COR-L47 (cell line): ENCODE data around the gene IVD.

Source experiments
- DNase-seq: peaks from one replicate; lab custom pipeline; 2025; lab: John Stamatoyannopoulos, UW

The IVD gene

DNA sequence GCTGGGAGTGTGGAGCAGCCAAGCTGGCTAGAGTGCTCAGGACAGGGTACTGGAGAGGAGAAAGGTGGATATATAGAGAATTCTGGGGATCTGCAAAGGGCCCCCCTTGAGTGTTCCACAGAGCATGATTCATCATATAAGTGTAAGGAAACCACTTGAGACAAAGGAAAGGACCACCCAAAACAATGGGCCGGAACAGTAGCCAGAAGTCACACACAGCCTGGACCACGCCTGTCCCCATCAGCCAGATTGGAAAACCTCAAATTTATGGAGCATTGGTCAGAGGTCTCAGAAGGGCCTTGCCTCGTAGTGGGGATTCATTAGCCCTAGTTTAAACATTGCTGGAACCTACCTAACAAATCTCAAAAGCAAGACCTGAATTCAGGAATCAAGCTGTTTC is 28.0 kb upstream of the IVD start:
- DNase-seq, result no peak

DNA sequence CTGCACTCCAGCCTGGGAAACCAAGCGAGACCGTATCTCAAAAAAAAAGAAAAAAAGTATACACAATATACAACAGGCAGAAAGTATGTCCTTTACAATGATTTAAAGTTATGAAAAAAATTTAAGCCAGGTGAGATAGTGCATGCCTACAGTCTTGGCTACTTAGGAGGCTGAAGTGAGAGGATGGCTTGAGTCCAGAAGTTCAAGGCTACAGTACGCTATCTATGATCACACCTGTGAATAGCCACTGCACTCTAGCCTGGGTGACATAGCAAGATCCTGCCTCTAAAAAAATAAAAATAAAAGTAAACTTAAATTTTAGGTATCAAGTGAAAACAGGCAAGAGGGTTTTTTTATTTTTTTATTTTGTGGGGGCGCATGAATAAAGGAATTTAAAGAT is 26.2 kb upstream of the IVD start:
- DNase-seq, result no peak

- no peak for DNase-seq
These were observed 25.7 kb upstream of the IVD start for GRCh38 chr15:40379853-40380252.

GRCh38 chr15:40380636-40381035 is 25.0 kb upstream of the IVD start:
- no peak for DNase-seq

DNA sequence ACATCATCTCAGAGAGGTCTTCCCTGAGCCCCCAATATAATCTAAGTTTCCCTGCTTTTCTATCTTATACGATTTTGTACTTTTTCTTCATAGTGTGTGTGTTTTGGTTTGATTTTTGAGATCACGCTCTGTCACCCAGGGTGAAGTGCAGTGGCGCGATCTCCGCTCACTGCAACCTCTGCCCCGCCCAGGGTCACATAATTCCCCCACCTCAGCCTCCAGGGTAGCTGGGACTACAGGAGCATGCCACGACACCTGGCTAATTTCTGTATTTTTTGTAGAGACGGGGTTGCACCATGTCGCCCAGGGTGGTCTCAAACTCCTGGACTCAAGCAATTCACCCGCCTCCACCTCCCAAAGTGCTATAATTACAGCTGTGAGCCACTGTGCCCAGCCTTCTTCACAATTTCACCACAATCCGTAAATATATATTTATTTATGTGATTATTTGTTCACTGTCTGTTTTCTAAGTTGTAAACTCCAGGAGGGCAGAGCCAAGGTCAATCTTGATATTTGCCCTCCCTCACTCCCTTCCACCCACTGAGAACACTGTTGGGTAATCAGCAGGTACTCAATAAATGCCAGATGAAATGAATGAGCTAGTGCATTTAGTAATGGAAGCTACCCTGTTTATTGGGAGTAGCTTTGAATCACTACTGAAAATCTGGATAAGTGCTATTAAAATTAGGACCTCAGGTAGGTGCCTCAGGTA is 23.6 kb upstream of the IVD start:
- no peak for DNase-seq

- DNase-seq, result peak; percentile 92
These were observed 22.8 kb upstream of the IVD start, which contains the start of gene KNSTRN for GRCh38 chr15:40382580-40383456. TSS of gene KNSTRN (plus strand) at chr15:40382721. CDS start at chr15:40382836, 115 bp downstream.

DNA sequence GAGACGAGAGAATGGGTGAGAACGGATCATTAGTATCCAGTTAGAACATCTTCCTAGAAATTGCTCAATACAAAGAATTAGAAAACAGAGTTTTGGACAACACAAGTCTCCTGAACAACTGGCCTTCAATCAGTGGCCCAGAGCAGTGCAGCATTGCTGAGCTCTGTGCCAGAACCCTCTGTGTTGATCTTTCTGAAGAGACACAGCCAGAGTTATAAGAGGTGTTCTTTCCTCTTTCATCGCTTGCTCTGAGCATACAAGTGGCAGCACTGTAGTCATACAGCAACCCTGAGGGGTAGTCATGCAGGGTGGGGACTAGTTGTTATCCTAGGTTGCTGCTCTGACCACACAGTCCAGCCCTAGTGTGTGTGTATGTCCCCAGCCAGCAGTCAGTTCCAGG is 19.1 kb upstream of the IVD start:
- no peak for DNase-seq

DNA sequence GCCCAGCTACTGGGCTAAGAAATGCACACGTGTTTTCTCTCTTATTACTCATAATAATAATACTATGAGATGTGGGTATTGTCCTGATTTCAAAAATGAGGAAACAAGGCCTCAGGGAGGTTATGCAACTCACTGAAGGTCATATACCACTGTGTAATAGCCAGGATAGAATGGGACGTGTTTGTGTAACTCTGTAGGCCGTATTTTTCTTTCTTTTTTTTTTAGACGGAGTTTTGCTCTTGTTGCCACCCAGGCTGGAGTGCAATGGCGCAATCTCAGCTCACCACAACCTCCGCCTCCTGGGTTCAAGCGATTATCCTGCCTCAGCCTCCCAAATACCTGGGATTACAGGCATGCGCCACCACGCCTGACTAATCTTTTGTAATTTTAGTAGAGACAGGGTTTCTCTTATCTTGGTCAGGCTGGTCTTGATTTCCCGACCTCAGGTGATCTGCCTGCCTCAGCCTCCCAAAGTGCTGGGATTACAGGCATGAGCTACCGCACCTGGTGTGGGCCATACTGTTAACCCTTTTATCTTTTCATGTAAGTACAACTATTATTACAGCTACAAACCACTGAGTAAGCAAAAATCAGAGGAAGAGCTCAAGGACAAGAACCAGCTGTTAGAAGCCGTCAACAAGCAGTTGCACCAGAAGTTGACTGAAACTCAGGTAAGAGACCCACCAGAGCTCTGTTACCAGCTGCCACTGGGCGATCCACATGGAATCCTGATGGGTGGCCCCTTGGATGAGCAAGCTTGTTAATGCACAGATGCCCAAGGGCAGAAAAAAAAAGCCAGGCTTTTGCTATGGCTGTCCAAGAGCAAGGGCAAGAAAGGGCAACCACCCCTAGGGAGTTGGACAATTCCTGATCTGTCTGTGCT is 16.4 kb upstream of the IVD start:
- DNase-seq, result no peak

DNA sequence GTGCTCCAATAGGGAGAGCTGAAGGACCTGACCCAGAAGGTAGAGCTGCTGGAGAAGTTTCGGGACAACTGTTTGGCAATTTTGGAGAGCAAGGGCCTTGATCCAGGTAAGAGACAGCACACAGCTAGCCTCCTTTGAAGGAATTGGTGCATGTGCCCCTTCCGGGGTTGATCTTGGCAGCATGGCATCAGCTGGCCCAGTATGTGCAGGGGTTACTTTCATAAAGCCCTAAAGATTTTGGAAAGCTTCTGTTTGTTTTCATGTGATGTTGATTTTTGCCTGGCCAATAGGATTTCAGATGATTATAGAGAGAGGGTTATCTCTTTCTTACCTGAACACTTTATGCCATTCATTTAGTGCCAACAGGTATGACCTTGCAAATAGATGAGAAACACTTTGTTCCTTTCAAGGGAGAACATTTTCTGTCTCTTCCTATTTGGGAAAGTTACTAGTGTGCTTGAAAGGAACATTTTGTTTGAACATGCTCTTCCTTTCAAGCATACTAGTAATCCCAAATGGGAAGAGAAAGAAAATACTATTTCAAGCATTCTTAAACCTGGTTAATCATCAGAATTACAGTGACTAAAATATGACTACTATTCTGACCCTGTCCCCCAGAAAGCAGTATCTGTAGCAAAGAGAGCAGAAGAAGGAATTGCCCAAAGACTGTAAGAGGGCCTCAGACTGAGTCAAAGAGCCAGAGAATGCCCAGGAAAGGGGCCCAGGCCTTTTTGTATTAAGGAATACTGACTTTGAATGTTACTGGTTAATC is 15.6 kb upstream of the IVD start:
- DNase-seq, result no peak

DNA sequence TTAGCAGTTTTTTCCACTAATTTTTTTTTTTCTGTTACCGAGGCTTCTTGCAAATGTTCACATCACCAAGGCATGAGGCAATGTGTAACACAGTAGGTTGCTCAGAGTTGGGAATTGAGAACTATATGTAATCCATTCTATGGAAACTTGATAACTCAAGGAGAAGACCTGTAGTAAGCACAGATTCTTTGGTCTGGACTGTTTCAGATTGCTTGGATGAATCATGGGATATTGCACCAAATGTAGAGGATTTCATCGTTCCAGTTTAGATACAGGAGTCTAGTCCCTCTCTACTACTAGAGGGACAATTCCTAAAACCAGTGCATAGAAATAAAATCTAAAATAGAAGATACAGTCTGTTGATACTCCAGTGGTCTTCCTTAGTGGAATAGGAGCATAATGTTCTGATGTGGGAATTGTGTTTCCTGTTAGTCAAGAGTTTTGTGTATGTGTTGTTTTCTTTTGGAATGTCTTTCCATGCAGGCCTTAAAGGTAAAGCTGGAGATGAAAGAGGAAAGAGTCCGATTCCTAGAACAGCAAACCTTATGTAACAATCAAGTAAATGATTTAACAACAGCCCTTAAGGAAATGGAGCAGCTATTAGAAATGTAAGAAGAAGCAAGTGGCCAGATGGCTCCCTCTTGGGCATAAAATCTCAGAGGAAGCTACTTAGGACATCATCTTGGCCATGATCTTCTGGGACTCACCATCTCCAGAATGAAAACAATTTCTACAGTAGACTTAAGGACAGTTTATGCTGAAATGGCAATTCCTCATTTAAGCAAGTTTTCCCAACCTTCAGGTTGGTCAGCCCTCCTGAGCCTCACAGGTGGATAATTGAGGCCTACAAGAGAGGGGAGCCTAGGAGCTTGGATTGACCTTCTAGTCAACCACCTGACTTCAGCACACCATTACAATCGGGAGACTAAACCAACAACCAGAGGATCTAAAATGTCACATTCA is 12.3 kb upstream of the IVD start:
- no peak for DNase-seq

DNA sequence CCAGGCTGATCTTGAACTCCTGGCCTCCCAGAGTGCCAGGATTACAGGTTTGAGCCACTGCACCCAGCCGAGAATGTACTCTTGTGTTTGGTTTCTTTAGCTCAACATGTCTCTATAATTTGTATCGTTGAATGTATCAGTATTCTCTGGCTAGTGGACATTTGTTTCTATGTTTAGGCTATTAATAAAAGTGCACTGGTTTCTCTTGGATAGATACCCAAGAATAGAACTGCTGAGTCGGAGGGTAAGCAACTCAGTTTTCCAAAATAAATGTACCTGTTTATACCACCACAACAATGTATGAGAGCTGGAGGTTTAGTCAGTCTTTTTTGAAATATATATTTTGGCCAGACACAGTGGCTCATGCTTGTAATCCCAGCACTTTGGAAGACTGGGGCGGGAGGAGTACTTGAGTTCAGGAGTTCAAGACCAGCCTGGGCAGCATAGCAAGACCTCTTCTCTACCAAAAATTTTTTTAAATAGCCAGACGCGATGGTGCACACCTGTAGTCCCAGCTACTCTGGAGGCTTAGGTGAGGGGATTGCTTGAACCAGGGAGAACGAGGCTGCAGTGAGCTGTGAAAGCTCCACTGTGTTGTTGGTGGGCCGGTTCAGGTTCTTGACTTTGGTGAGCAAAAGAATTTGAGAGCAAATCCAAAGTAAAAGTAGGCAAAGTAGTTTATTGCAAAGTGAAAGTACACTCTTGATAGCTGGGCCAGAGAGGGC is 7.7 kb upstream of the IVD start:
- DNase-seq, result no peak

- no peak for DNase-seq
These were observed 7.2 kb upstream of the IVD start for GRCh38 chr15:40398413-40398873.

- DNase-seq, result no peak
These were observed 6.2 kb upstream of the IVD start for GRCh38 chr15:40399370-40399769.

DNA sequence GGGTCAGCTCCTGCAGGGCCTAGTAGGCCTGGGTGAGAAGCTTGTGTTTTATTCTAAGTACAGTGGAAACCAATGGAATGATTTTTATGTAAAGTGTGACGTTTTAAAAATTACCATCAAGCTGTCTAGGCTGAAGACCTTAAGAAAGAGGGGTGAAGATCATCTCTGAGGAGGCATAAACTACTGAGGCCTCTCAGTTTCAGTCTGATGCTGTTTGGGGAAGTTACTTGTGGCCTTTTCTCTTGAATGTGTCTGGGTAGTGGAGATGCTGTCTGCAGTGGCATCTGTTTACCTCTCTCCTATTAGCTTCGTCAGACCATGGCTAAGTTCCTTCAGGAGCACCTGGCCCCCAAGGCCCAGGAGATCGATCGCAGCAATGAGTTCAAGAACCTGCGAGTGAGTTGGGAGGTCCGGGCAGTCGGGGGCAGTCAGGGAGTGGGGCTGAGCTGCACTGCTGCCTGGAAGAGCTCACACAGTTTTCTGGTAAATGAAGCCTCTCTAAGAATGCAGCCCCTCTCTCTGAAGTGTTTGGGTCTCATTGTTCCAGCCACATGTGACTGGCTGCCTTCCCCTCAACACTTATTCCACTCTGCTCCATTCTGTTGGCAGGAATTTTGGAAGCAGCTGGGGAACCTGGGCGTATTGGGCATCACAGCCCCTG is 1.9 kb downstream of the IVD start:
- no peak for DNase-seq

- no peak for DNase-seq
These were observed 3.8 kb downstream of the IVD start for GRCh38 chr15:40409366-40409765.

DNA sequence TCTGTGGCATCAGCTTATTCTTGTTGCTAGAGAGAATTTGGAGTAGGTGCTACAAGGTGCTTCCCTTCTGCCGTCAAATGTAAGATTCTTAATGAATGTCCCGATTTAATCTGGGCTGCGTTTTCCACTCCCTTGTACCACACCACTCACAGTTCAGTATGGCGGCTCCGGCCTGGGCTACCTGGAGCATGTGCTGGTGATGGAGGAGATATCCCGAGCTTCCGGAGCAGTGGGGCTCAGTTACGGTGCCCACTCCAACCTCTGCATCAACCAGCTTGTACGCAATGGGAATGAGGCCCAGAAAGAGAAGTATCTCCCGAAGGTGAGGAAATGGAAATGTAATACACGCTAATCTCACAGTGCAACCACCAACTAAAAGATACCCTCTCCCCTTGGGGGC is 4.9 kb downstream of the IVD start:
- DNase-seq, result no peak

GRCh38 chr15:40412095-40412759 is 6.6 kb downstream of the IVD start:
- DNase-seq, result no peak

- DNase-seq, result no peak
These were observed 7.4 kb downstream of the IVD start for GRCh38 chr15:40413036-40413435.

DNA sequence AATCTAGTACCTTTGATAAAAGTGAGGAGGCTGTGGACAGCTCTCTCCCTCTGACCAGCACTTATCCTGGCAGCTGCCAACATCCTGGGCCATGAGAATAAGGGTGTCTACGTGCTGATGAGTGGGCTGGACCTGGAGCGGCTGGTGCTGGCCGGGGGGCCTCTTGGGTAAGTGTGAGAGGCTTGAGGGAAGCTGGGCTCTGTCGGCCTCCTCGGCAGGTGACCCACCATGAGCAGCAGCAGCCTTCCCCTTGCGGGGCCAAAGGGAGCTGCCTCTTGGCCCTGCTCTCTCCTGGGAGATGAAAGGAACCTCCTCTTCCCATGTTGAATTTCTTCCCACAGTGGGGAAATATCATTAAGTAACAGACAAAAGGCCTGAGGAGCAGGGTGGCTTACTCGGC is 9.2 kb downstream of the IVD start:
- DNase-seq, result no peak
